Stimulated activated naive CD4-positive, alpha-beta T cell treated with Interleukin-2 at 50 U/mL for 16 hours (primary cell): Measurements from ENCODE around the gene PPME1.
A peak's percentile ranks its signal among the peaks of the same experiment; 100 is the strongest.
"Not testable (repeated sequence)": the region's sequence is repeated elsewhere in the genome, so short reads cannot be mapped to it uniquely, and the experiment has no call there.

ENCODE experiments used
- DNase-seq: peaks from one replicate; lab custom pipeline; 2025; lab: John Stamatoyannopoulos, UW

Gene PPME1

GRCh38 chr11:74170694-74171629 is at the start of gene PPME1, which contains the start of gene C2CD3:
TSS of gene PPME1 (plus strand) at chr11:74171289. CDS start at chr11:74171422, 133 bp downstream.
TSS of gene C2CD3 (minus strand) at chr11:74171002. CDS start at chr11:74170792, 210 bp downstream.
- DNase-seq: peak; percentile 98

- no peak for DNase-seq
These were observed 49.3 kb upstream of the PPME1 start for GRCh38 chr11:74121804-74122203.

GRCh38 chr11:74123008-74123448 is 48.1 kb upstream of the PPME1 start:
- no peak for DNase-seq

DNA sequence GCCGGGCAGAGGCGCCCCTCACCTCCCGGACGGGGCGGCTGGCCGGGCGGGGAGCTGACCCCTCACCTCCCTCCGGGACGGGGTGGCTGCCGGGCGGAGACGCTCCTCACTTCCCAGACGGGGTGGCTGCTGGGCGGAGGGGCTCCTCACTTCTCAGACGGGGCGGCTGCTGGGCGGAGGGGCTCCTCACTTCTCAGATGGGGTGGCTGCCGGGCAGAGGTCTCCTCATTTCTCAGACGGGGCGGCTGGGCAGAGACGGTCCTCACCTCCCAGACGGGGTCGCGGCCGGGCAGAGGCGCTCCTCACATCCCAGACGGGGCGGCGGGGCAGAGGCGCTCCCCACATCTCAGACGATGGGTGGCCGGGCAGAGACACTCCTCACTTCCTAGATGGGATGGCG is 42.0 kb upstream of the PPME1 start:
- DNase-seq: not testable (repeated sequence)

DNA sequence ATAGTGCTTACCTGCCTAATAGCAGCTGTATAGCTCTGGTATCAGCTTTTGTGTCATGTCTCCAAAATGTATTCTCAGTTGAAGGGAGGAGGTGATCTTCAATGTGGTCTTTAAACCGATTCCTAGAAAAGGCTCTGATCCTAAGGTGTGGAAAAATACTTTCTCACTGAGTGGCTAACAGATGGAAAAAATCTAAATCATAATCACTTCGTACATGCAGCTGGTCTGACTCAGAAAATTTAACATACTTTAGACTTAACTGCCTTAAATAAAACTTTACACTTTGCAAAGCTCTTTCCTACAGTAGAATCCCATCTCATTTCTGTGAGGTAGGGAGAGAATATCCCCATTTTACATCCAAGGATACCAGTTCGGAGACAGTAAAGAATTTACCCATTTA is 38.3 kb upstream of the PPME1 start:
- no peak for DNase-seq

DNA sequence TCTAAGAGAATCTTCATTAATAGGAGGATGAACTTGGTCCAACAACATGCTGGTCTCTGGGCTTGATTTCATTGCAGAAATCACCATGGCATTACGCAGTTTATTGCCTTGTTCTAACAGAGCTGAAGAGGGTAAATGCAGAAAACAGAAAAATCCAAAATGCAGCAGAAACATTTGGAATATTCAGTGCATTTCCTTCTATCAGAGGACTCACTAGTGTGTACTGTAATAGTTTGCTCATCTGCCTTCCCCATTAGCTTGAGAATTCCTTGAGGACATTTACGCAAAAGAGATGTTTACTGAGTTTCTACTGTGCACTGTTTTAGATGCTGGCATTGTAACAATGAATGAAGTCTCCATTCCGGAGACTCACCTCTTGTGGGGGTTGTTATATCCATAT is 37.7 kb upstream of the PPME1 start:
- no peak for DNase-seq

GRCh38 chr11:74134661-74135060 is 36.4 kb upstream of the PPME1 start:
- no peak for DNase-seq

GRCh38 chr11:74135127-74135840 is 35.8 kb upstream of the PPME1 start:
- no peak for DNase-seq

DNA sequence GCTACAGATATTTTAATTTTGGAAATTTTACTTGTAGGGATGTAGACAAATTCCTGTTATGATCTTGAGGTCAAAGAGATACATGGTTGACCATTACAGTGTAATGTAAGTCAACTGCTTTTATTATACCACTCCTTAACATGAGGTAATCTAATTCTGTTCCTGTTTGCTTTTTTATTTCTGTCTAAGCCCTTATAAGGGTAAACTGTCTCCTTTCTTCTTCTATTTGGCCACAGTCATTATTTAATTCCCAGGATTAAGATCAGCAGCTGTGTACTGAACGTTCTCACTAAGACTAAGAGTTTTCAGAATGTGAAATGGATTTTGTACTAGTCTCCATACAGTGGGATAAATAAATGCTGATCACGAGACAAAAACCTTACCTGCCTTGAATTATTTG is 33.1 kb upstream of the PPME1 start:
- no peak for DNase-seq

GRCh38 chr11:74138572-74138971 is 32.5 kb upstream of the PPME1 start:
- DNase-seq: no peak

DNA sequence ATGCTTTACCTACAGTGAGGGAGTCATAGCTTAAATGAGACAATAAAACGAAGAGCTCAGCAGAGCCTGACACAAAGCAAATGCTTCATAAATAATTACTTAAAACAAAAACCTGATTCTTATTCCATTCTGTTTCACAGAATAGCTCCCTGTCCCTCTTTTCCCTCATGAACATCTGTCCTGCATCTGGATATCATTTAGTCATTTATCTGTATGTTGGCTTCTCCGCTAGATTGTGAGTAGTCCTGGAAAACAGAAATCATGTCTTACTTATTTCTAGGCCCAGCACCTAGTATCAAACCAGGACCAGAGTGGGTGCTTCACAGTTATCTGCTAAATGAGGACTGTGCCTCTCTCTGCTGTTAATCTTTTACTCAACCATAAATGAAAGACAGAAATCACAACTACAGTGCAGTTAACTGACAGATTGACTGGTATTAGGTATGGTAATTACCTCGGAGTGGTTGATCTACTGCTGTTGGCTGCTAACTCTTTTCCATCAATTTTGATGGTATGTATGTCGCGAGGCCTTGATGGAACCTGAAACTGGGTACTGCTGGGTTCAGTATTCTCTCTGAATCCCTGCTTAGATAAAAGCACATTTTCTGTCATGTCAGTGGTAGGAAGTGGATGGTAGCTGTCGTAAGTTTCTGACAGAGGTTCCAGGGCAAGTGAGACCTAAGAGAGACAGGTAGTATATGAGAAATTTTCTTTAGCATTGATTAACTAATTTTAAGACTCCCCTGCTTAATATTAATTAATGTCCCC is 31.8 kb upstream of the PPME1 start:
- DNase-seq: no peak

DNA sequence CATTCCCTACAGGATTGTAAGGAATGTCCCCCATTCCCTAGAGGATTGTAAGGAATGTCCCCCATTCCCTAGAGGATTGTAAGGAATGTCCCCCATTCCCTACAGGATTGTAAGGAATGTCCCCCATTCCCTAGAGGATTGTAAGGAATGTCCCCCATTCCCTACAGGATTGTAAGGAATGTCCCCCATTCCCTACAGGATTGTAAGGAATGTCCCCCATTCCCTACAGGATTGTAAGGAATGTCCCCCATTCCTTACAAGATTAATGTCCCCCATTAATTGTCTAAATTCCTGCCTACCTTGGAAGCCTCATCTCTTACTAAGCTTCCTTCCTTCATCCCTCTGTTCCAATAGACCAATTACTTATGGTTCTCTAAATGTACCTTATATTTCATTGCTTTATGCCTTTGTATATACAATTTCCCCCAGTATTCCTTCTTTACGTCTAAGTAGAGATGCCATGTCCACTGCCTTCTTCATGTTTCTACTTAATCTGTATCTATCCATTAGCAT is 31.1 kb upstream of the PPME1 start:
- DNase-seq: not testable (repeated sequence)

DNA sequence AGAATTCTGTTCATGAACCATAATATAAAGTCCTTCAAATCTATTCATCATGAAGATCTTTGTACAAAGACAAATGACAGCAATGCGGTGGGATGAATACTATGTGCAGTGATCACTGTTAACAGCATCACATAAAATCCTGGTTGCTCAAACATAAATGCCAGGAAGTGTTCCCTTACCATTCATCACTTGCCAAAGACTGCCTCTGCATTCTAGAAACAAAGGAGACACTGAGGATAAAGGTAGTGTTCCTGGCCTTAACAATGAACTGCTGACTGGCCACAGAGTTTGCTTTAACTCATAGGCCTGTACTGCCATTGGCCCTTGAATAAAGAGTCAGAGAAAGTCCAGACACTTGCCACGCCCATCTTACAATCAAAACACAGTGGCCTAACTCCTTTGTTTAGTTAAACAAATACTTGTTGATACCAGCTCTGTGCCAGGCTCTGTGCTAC is 29.8 kb upstream of the PPME1 start:
- DNase-seq: no peak

GRCh38 chr11:74141908-74142307 is 29.2 kb upstream of the PPME1 start:
- DNase-seq: no peak

DNA sequence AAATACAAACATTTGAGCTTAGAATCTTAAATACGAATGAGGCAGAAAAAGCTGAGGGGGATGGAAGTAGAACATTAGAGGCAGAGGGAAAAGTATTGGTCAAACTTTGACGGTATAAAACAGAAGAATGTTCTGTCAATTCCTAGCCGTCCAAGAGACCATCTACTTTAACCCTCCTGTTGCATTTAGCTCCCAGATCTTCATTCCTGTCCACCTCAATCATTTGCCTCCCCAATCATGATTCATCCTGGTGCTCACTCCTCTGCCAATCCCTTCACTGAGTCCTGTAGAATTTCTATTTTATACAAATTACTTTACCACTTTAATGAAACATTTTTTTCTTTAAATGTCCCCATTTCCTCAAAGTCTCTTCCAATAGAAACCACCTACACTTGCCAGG is 28.5 kb upstream of the PPME1 start:
- DNase-seq: no peak

DNA sequence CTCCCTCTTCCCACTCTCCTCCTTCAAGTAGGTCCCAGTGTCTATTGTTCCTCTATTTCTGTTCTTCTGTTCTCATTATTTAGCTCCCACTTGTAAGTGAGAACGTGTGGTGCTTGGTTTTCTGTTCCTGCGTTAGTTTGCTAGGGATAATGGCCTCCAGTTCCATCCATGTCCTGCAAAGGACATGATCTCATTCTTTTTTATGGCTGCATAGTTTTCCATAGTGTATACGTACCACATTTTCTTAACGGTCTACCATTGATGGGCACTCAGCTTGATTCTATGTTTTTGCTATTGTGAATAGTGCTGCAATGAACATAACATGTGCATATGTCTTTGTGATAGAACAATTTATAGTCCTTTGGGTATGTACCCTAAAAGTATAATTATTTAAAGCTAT is 26.5 kb upstream of the PPME1 start:
- no peak for DNase-seq

DNA sequence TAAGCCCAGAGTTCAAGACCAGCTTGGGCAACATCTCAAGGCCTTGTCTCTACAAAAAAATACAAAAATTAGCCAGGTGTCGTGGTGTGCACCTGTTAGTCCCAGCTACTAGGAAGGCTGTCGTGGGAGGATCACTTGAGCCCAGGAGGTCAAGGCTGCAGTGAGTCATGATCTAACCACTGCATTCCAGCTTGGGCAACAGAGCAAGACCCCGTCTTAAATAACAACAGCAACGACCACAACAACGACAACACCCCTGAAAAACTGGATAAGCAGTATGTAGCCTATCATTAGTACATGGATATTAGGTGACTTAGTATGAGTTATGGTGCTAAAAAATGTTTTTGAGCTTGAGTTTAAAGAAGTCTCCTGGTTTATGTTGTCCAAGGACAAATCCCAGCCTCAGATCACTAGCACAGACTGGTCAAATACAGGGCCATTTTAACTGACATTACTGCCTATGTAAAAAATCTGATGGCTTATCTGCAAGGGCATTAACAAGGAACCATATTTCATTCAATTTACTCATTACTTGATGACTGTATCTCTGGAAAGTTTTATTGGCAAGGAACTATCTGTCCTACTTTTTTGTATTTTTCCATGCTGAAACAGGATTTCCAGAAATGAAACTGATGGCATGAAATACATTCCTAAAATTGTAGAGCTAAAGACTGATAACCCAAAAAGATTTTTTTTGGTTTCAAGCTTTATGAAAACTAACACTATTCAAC is 23.7 kb upstream of the PPME1 start:
- no peak for DNase-seq

GRCh38 chr11:74153224-74153623 is 17.9 kb upstream of the PPME1 start:
- no peak for DNase-seq

DNA sequence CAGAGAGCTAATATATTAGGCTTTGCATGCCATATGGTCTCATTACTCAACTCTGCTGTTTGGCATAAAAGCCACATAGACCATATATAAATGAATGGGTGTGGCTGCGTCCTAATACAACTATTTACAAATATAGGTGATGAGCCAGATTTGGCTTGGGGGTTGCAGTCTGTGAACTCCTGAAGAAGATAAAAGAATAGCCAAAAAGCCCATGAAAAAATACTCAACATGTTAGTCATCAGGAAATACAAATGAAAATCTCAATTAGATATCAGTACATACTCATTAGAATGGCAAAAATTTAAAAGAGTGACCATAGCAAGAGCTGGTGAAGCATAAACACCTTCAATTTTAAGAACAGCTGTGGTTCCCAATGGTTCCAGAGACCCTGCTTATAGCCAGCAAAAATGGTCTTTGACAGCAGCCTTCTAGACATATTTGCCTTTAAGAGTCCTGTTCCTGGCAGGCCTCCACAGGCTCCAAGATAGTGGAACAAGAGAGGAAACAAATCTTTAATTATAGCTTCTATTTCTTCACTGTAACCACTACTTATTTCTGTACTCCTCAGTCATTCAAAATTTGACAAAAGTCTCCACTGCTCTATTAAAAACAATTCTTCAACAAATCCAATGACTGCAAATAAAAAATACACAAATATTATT is 16.3 kb upstream of the PPME1 start:
- DNase-seq: no peak

DNA sequence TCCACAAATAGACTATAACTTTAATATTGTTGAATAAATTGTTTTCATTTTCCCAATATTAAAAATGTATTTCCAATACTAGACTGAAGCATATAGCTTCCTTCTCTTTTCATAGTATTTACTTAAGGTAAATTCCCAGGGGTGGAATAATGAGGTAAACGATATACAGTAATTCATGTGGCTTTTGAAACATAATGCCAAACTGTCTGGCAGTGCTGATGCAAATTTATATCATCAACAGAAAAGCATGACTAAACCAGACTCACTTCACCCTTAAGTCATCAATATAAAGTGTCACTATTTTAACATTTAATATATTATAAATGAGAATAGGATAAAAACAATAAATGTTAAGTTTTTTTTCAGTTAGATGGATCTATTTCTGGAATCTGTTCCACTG is 13.9 kb upstream of the PPME1 start:
- no peak for DNase-seq

DNA sequence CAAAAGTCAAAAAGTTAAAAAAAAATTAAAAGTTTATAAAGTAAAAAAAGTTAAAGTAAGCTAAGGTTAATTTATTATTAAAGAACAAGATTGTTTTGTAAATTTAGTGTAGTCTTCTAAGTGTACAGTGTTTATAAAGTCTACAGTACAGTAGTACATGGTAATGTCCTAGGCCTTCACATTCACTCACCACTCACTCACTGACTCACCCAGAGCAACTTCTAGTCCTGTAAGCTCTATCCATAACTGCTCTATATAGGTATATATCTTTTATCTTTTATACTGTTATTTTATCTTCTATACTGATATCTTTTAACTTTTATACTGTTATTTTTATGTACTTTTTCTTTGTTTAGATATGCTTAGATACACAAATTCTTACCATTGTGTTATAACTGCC is 11.4 kb upstream of the PPME1 start:
- DNase-seq: no peak
